Left ventricle myocardium superior (tissue), 1 donor: ENCODE data around the gene TRIM60. TPM values are rescaled to one million over a fixed set of nuclear protein-coding genes. Genes with fewer than 3 reads are reported as not detected.
"Not testable (repeated sequence)": the region's sequence is repeated elsewhere in the genome, so short reads cannot be mapped to it uniquely, and the experiment has no call there.

Experiments
- ATAC-seq: fragments of 200-7000 bp; cut with Tn5 transposase; one replicate; pipeline ENCODE4 v1.9.1; 2020; ENCODE audit warnings: mild to moderate bottlenecking, moderate library complexity
- DNase-seq: peaks from one replicate; pipeline ENCODE4 v3.0.0-alpha.2; 2020
- intact Hi-C: fragments of 100-400 bp; cut with micrococcal nuclease; formaldehyde crosslinking; loops from one replicate; pipeline ENCODE4 v1.11.0; 2022
- long read RNA-seq: library from polyadenylated mRNA; unstranded; transcript quantifications from one replicate; pipeline ENCODE4 v2.0.0, GENCODE V29; 2021
- total RNA-seq: library from RNA; stranded (reverse); fragmentation: NEBNext Ultra II Directional; extraction: Animal tissue kit (Norgen Biotek cat#: 25700); gene quantifications from one replicate; pipeline ENCODE4 v1.2.1, GENCODE V29; 2021
- donor health status: DM: no; HTN: yes; CAD: no; lungs with severe emphysema.

TRIM60 gene
- not detected for total RNA-seq
- long read RNA-seq = 0 reads

DNA sequence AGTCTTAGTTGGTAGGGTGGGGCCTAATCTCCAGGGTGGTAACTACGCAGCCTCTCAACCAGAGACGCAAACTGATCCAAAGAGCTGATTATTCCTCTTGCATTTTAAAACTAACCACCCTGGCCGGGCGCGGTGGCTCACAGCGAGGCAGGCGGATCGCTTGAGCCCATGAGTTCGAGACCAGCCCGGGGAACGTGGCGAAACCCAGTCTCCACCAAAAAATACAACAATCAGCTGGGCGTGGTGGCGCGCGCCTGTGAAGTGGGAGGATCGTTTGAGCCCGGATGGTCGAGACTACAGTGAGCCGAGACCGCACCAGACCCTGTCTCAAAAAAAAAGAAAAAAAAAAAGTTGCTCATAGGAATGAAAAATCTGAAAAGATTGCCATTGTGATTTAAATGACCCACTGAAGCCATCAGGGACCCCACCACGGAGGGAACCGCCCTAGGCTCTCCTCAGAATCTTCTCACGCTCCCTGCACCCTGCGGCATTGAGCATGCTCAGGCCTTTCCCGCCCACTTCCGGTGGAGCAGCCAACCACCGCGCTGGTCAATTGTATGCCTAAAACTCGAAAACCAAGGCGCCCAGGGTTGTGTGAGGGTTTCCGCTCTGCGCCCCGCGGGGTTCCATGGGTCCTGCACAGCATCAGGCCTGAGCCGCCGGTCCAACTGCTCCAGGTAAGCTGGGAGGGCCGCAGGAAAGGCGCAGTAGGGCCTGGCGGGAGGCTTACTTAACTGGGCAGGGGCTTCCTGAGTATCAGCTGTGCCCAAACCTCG, at the start of gene TRIM60:
Gene TRIM60 (plus strand): TSS at position 564 of the 776 bp plus-strand sequence. CDS start 8,074 bp downstream, outside the sequence.
- intact Hi-C loops = no loop called here
- no peak for DNase-seq
- no peak for ATAC-seq

DNA sequence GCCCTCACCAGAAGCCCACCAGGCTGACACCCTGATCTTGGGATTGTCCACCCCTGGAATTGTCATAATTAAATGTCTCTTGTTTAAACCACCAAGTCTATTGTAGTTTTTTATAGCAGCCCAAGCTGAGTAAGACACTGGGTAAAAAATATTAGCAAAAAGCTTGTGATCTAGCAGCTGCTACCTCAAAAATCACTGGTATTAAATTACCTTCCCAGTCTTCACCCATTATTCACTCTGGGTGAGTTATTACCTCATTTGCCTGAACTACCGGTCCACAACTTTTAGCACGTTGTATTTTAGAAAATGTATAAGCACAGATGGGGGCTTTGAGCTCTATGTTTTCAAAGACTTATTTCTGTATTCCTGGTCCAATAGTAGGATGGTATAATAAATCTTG, 42.3 kb upstream of the TRIM60 start:
- DNase-seq = no peak
- ATAC-seq = no peak
- intact Hi-C loops = no loop called here

DNA sequence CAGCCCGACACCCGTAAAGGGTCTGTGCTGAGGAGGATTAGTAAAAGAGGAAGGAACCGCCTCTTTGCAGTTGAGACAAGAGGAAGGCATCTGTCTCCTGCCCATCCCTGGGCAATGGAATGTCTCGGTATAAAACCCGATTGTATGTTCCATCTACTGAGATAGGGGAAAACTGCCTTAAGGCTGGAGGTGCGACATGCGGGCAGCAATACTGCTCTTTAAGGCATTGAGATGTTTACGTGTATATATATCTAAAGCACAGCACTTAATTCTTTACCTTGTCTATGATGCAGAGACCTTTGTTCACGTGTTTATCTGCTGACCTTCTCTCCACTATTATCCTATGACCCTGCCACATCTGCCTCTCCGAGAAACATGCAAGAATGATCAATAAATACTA, 41.0 kb upstream of the TRIM60 start:
- ATAC-seq, DNase-seq, intact Hi-C loops: not testable (repeated sequence)

DNA sequence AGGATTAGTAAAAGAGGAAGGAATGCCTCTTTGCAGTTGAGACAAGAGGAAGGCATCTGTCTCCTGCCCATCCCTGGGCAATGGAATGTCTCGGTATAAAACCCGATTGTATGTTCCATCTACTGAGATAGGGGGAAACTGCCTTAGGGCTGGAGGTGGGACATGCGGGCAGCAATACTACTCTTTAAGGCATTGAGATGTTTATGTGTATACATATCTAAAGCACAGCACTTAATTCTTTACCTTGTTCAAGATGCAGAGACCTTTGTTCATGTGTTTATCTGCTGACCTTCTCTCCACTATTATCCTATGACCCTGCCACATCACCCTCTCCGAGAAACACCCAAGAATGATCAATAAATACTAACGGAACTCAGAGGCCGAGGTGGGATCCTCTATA, 35.7 kb upstream of the TRIM60 start:
- DNase-seq, intact Hi-C loops, ATAC-seq: not testable (repeated sequence)

DNA sequence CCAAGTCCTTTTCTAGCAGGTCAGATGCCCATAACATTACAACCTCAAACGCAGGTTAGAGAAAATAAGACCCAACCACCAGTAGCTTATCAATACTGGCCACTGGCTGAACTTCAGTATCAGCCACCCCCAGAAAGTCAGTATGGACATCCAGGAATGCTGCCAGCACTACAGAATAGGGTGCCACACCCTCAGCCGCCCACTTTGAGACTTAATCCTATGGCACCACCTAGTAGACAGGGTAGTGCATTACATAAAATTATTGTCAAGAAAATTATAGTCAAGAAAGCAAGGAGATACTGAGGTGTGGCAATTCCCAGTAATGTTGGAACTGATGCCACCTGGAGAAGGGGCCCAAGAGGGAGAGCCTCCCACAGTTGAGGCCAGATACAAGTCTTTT, 34.5 kb upstream of the TRIM60 start:
- DNase-seq (no peak), ATAC-seq (no peak)
- intact Hi-C loops = no loop called here

DNA sequence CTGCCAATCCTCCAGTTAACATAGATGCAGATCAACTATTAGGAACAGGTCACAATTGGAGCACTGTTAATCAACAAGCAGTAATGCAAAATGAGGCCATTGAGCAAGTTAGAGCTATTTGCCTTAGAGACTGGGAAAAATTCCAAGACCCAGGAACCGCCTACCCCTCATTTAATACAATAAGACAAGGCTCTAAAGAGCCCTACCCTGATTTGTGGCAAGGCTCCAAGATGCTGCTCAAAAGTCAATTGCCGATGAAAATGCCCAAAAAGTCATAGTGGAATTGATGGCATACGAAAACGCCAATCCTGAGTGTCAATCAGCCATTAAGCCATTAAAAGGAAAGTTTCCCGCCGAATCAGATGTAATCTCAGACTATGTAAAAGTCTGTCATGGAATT, 33.9 kb upstream of the TRIM60 start:
- DNase-seq (no peak), ATAC-seq (no peak)
- intact Hi-C loops = no loop called here

DNA sequence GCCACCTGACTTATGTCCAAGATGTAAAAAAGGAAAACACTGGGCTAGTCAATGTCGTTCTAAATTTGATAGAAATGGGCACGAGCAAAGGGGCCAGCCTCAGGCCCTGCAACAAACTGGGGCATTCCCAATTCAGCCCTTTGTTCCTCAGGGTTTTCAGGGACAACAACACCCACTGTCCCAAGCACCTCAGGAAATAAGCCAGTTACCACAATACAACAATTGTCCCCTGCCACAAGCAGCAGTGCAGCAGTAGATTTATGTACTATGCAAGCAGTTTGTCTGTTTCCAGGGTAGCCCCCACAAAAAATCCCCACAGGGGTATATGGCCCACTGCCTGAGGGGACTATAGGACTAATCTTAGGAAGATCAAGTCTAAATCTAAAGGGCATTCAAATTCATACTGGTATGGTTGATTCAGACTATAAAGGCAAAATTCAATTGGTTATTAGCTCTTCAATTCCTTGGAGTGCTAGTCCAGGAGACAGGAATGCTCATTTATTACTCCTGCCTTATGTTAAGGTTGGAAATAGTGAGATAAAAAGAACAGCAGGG, 33.2 kb upstream of the TRIM60 start:
- DNase-seq, ATAC-seq, intact Hi-C loops: not testable (repeated sequence)

DNA sequence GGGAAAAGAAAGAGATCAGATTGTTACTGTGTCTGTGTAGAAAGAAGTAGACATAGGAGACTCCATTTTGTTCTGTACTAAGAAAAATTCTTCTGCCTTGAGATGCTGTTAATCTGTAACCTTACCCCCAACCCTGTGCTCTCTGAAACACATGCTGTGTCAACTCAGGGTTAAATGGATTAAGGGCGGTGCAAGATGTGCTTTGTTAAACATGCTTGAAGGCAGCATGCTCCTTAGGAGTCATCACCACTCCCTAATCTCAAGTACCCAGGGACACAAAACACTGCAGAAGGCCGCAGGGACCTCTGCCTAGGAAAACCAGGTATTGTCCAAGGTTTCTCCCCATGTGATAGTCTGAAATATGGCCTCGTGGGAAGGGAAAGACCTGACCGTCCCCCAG, 29.8 kb upstream of the TRIM60 start:
- ATAC-seq, intact Hi-C loops, DNase-seq: not testable (repeated sequence)

DNA sequence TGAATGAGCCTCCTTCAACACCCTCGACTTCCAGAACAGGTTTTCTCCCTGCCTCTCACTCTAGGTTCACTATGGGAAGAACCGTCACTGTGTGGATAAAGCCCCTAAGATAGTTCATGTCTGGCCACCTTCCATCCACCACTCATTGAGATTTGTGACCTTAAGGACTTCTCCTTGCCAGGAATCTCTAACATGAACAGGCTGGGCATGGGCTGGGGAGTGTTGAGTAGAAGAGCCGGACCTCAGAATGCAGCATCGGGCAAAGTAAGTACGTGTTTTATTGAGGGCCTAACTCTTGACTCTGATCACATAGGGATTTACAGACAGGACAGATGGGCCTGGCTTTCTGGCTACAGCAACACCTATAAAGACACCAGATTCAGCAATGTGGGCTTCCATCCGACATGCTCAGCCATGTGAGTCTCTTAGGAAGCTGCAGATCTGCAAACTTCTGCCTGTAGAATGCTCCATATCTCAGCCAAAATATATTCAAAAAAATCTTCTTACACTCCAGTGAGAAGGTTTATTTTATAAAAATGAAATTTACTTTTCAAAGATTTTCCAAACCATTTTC, 26.4 kb upstream of the TRIM60 start:
- intact Hi-C loops = no loop called here
- ATAC-seq = no peak
- no peak for DNase-seq

DNA sequence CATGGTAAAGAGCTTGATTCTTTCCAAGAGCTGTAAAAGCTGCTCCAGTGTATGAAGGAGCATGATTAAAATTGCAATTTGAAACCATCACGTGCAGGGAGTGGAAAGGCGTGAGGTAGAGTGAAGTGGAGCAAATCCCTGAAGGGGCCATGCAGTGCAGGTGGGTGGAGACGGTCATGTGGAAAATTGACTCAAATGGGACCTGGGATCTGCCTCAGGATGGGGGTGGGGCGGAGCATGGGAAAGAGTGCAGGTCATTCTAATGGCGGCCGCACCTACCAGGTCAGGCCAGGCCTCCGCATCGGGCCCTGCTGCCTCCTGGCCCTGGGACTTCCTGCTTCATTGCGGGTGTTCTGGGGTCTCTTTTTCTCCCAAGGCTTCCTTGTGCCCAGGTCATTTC, 25.3 kb upstream of the TRIM60 start:
- intact Hi-C loops = no loop called here
- no peak for DNase-seq
- no peak for ATAC-seq

DNA sequence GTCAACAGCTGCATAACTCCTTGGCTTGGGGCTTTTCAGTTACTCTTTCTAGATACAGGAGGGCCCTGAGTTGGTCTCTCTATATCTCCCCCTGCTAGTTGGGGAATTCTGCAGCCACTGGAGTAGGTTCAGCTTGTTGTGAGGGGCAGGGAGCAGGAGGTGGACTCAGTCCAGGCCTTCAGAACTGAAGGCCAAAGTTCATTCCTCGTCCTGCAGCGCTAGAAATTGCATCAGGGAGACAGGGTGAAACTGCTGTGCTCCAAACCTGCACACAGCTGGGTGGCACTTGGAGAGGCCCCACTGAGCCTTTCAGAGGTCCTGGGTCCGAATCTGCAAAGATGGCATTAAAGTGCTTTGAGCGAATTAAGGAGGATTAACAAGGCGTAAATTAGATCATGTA, 24.9 kb upstream of the TRIM60 start:
- ATAC-seq = no peak
- intact Hi-C loops = no loop called here
- DNase-seq = no peak

DNA sequence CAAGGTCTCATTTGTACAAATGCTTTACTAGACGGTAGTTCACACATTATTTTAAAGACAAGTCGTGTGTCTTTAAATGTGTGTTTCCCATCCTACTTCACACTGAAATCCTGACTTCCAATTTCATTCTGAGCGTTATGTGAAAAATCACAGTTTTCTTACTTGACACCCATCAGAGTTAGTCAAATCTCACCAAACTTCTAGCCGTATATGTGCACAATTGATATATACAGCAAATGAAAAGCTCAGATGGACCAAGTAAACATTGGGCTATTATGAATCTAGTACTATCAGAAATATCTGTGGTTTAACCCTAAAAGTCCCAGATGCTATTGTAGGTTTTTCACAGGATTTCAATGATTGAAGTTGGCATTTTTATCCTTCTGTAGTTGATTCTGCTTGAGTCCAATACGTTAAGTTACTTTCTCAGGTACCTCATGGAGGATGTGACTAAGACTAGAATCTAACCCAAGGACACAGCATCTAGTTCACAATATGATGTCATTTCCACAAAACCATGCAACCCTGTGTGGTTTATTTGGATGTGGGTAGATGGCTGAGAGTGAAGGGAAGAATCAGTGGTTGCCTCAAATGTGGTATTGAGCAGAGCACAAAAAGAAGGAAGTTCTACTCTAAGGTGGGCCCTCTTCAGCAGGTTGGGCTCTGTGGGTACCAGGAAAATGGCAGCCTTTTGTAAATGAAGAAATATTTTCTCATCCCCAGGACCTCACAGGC, 22.1 kb upstream of the TRIM60 start:
- no peak for DNase-seq
- no peak for ATAC-seq
- intact Hi-C loops = no loop called here

DNA sequence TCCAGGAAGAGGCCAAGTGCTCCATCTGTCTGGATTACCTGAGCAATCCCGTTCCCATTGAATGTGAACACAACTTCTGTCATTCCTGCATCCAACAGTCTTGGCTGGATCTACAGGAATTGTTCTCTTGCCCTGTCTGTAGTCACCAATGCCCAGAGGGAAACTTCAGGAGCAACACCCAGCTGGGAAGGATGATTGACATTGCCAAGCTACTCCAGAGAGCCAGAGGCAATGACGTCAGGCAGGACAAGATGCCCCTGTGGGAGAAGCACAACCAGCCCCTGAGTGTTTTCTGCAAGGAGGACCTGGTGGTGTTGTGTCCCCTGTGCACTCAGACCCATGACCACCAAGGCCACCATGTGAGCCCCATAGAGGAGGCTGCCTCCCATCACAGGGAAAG, 21.3 kb upstream of the TRIM60 start:
- no peak for ATAC-seq
- no peak for DNase-seq

DNA sequence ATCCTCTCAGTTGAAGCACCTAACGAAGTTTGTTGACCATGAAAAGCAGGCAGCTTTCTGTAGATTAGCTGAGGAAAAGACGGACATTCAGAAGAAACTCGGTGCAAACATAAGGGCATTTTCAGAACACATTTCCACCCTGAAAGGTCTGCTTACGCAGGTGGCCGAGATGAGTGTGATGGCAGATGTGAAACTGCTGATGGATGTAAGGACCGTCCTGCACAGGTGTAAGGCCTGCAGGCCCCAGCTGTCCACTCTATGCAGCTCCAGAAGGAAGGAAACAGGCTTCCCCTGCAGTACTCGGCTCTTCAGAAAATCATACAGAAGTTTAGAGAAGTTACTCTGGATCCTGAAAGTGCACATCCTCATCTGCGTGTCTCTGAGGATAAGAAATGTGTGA, 20.8 kb upstream of the TRIM60 start:
- intact Hi-C loops = no loop called here
- DNase-seq = no peak
- no peak for ATAC-seq

More for the DNA sequence above, 21.3 kb upstream of the TRIM60 start:
- intact Hi-C loops = no loop called here

DNA sequence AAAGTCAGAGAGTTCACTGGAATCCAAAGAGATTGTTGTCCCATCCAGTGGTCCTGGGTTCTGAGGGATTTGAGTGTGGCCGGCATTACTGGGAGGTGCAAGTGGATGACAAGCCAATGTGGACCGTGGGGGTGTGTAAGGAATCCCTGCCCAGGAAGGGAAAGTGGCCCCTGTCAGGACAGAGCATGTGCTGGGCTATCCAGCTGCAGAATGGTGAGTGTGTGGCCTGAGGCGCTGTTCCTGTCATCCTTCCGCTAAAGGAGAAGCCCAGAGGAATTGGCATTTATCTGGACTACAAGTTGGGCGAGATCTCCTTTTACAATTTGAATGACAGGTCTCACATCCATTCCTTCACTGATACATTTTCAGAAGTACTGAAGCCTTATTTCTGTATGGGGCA, 20.4 kb upstream of the TRIM60 start:
- intact Hi-C loops = no loop called here
- DNase-seq = no peak
- ATAC-seq = no peak

DNA sequence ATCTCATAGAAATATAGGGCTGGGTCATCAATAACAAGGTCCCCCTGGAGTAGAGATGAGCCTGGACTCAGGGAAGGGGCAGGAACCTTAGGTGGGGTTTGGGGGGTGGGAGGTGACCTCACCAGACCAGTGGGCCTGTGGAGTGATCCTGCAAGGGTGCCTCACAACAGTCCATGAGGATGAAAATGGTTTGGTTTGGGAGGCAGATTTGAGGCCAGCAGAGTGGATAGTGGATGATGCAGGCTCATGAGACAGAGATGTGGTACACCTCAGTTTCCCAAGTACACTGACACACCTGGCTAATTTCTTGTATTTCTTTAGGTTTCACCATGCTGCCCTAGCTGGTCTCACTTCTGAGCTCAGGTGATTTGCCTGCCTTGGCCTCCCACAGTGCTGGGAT, 18.1 kb upstream of the TRIM60 start:
- no peak for ATAC-seq
- no peak for DNase-seq
- intact Hi-C loops = no loop called here

DNA sequence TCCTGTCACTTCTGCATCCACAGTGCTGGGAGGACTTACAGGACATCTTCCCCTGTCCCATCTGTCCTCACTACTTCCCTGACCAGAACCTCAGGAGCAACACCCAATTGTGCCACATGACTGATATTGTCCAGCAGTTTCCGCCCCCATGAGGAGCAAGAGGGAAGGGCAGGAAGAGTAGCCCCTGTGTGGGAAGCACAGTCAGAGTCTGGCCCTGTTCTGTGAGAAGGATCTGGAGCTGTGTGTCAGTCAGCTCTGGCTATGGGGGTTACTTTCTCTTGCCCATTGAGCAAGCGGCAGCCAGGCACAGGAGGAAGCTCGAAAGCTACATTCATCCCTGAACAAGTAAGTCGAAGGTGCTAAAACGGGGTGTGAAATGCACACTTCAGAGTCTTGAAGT, 14.8 kb upstream of the TRIM60 start:
- DNase-seq = no peak
- intact Hi-C loops = no loop called here
- ATAC-seq = no peak

DNA sequence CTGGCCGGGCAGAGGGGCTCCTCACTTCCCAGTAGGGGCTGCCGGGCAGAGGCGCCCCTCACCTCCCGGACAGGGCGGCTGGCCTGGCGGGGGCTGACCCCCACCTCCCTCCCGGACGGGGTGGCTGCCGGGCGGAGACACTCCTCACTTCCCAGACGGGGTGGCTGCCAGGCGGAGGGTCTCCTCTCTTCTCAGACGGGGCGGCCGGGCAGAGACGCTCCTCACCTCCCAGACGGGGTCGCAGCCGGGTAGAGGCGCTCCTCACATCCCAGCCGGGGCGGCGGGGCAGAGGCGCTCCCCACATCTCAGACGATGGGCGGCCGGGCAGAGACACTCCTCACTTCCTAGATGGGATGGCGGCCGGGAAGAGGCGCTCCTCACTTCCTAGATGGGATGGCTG, 11.8 kb upstream of the TRIM60 start:
- intact Hi-C loops, DNase-seq, ATAC-seq: not testable (repeated sequence)

DNA sequence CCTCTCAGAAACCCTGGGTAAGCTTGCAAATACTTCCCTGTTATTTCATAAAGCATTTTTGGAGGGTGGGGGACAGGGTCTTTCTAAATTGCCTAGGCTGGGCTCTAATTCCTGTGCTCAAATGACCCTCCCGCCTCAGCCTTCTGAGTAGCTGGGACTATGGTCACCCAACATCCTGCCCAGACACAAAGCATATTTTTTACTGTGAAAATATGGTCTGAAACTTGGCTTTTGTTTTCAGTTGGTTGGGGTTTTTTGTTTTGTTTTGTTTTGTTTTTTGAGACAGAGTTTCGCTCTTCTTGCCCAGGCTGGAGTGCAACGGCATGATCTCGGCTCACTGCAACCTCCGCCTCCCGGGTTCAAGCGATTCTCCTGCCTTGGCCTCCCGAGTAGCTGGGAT, 6.0 kb upstream of the TRIM60 start:
- DNase-seq, intact Hi-C loops, ATAC-seq: not testable (repeated sequence)
